MCF 10A (cell line): ENCODE measurements around the gene SNAP91. TPM values are rescaled to one million over a fixed set of nuclear protein-coding genes. Genes with fewer than 3 reads are reported as not detected.
A peak's percentile ranks its signal among the peaks of the same experiment; 100 is the strongest.
"Not testable (repeated sequence)": the region's sequence is repeated elsewhere in the genome, so short reads cannot be mapped to it uniquely, and the experiment has no call there.

ENCODE experiments used
- BruUV-seq: library from RNA; stranded (reverse); fragments of 400-500 nt; replicated peaks from 2 replicates; lab custom pipeline; 2021; lab: Mats Ljungman, UMichigan
- CTCF ChIA-PET: fragments of 300-600 bp; sonication (Branson Sonifier 250); formaldehyde crosslinking; extraction: SDS; loops from one replicate; lab custom pipeline; 2021; ENCODE audit warnings: antibody characterized with exemption, inconsistent platforms; lab: Yijun Ruan, JAX
- POLR2A ChIA-PET: fragments of 300-600, 350-650 bp; sonication (Branson Sonifier 250); formaldehyde crosslinking; extraction: SDS; loops from one replicate; lab custom pipeline; 2020; ENCODE audit warnings: antibody characterized with exemption, inconsistent platforms; lab: Yijun Ruan, JAX
- DNase-seq: peaks from one replicate; pipeline ENCODE4 v3.0.0-alpha.2; 2018; ENCODE audit not compliant: unreplicated experiment
- H3K27ac Mint-ChIP-seq: one replicate; pipeline ENCODE4 v1.8.0; 2022; ENCODE audit warnings: mild to moderate bottlenecking, low read depth, mixed read lengths; ENCODE audit not compliant: unreplicated experiment
- H3K27me3 Mint-ChIP-seq: one replicate; pipeline ENCODE4 v1.8.0; 2022; ENCODE audit warnings: mixed read lengths; ENCODE audit not compliant: insufficient read depth, unreplicated experiment
- H3K36me3 Mint-ChIP-seq: one replicate; pipeline ENCODE4 v1.8.0; 2022; ENCODE audit warnings: mild to moderate bottlenecking, moderate library complexity, mixed read lengths; ENCODE audit not compliant: insufficient read depth, unreplicated experiment
- H3K4me1 Mint-ChIP-seq: one replicate; pipeline ENCODE4 v1.8.0; 2022; ENCODE audit warnings: mixed read lengths; ENCODE audit not compliant: insufficient read depth, unreplicated experiment
- H3K4me3 Mint-ChIP-seq: one replicate; pipeline ENCODE4 v1.8.0; 2022; ENCODE audit warnings: mild to moderate bottlenecking, moderate library complexity, mixed read lengths; ENCODE audit not compliant: unreplicated experiment
- H3K9me3 Mint-ChIP-seq: one replicate; pipeline ENCODE4 v1.8.0; 2022; ENCODE audit warnings: mixed read lengths; ENCODE audit not compliant: unreplicated experiment
- intact Hi-C: fragments of 100-400 bp; cut with micrococcal nuclease; formaldehyde crosslinking; loops from 2 replicates; pipeline ENCODE4 v1.14.1; 2022
- total RNA-seq: library from RNA; stranded (reverse); gene quantifications from 2 replicates; pipeline ENCODE4 v1.2.3, GENCODE V29; 2022
- TF ChIP-seq, protein P1 (sequence below): fragments of 200-600 bp; IDR thresholded peaks from one replicate; pipeline ENCODE4 v1.8.0; 2022; ENCODE audit warnings: antibody characterized with exemption, mild to moderate bottlenecking; ENCODE audit not compliant: unreplicated experiment

SNAP91 gene
- total RNA-seq, 1 experiment from 2014 or later: not detected

DNA sequence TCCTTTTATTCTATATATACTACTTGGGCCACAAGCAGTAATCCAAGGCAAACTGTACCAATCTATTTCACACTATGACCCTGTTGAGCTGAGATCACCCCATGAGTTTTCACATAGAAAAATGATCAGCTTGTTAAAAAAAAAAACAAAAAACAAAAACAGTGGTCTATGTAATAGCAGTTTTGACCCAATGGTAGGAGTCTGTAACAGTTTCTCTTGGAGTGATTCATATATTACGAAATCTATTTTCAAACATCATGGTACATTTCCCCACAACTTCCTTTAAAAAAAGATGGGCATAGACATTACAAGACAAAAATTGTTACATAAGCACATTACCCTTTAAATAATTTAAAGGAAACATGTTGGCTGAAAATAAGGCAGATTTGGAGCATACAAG is 118.5 kb downstream of the SNAP91 start:
- no peaks in the 10 kb centered on the region for H3K36me3 Mint-ChIP-seq
- TF ChIP-seq, protein P1, sequence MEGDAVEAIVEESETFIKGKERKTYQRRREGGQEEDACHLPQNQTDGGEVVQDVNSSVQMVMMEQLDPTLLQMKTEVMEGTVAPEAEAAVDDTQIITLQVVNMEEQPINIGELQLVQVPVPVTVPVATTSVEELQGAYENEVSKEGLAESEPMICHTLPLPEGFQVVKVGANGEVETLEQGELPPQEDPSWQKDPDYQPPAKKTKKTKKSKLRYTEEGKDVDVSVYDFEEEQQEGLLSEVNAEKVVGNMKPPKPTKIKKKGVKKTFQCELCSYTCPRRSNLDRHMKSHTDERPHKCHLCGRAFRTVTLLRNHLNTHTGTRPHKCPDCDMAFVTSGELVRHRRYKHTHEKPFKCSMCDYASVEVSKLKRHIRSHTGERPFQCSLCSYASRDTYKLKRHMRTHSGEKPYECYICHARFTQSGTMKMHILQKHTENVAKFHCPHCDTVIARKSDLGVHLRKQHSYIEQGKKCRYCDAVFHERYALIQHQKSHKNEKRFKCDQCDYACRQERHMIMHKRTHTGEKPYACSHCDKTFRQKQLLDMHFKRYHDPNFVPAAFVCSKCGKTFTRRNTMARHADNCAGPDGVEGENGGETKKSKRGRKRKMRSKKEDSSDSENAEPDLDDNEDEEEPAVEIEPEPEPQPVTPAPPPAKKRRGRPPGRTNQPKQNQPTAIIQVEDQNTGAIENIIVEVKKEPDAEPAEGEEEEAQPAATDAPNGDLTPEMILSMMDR: no peak
- H3K4me1 Mint-ChIP-seq: peaks cover 6% of the 10 kb centered on the region
- peaks cover 8% of the 10 kb centered on the region for H3K27me3 Mint-ChIP-seq
- BruUV-seq: no TSS peak
- no peak overlapping the region for H3K4me3 Mint-ChIP-seq
- no peak overlapping the region for H3K27ac Mint-ChIP-seq
- H3K9me3 Mint-ChIP-seq: no peaks in the 10 kb centered on the region
- ChIA-PET CTCF (interaction anchor here (1.3 to 2.0 kb wide), 3 partner anchors 14 to 78 kb away, joined by 4 to 6 read pairs (median 4); partner anchors contain the start of gene PRSS35), POLR2A (no interaction called here)
- peak; percentile 59 for DNase-seq
- intact Hi-C loops: no loop called here

DNA sequence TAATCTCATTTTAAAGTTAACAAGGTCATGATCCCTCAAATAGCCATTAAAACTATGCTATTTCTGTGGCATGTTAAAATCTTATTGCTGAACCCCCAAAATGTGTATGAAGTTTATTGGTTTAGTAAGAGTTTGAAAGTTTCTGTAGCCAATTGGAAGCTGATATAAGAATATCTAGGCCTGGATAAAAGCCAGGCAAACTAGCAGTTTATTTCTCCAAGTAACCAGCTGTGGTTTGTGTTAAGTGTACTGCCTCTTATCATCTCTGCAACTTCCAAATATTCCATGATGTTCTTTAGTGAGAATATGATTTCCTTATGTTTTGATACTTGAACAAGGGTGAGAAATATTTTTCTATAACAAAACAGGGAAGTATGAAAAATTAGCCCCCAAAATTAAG is 119.8 kb downstream of the SNAP91 start:
- Mint-ChIP-seq H3K36me3 (no peaks in the 10 kb centered on the region), H3K4me3 (no peak overlapping the region), H3K27ac (no peak overlapping the region), H3K4me1 (peaks cover 6% of the 10 kb centered on the region), H3K9me3 (no peaks in the 10 kb centered on the region), H3K27me3 (peaks cover 8% of the 10 kb centered on the region)
- intact Hi-C loops: no loop called here
- DNase-seq: no peak
- ChIA-PET POLR2A (no interaction called here), CTCF (interaction anchor here (0.6 to 1.6 kb wide), 3 partner anchors 12 to 36 kb away, joined by 3 to 4 read pairs (median 4); no protein-coding TSS in a partner anchor)
- BruUV-seq: no TSS peak
- TF ChIP-seq, protein P1: no peak

DNA sequence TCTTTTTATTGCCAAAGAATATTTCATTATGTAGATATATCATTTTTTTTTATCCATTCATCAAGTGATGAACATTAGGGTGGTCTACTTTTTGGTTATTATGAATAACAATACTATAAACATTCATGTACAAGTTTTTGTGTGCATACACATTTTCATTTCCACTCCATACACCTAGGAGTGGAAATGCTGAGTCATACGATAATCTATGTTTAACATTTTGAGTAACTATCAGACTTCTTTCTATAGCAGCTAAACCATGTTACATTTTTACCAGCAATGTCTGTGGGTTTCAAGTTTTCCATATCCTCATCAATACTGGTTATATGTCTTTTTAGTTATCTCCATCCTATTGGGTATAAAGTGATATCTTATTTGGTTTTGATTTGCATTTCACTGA is 130.8 kb downstream of the SNAP91 start:
- intact Hi-C loops: no loop called here
- H3K9me3 Mint-ChIP-seq: no peaks in the 10 kb centered on the region
- H3K36me3 Mint-ChIP-seq: no peaks in the 10 kb centered on the region
- TF ChIP-seq, protein P1: no peak
- peaks cover 39% of the 10 kb centered on the region for H3K27me3 Mint-ChIP-seq
- no peak for DNase-seq
- ChIA-PET POLR2A (no interaction called here), CTCF (no interaction called here)
- H3K4me3 Mint-ChIP-seq: no peak overlapping the region
- H3K4me1 Mint-ChIP-seq: peaks cover 5% of the 10 kb centered on the region
- BruUV-seq: no TSS peak
- H3K27ac Mint-ChIP-seq: no peak overlapping the region

- no peak overlapping the region for H3K4me3 Mint-ChIP-seq
- H3K27me3 Mint-ChIP-seq: peaks cover 23% of the 10 kb centered on the region
- peaks cover 11% of the 10 kb centered on the region for H3K9me3 Mint-ChIP-seq
- no peaks in the 10 kb centered on the region for H3K36me3 Mint-ChIP-seq
- peak; percentile 30 for DNase-seq
- CTCF ChIA-PET: no interaction called here
- POLR2A ChIA-PET: no interaction called here
- peaks cover 5% of the 10 kb centered on the region for H3K4me1 Mint-ChIP-seq
- no TSS peak for BruUV-seq
- H3K27ac Mint-ChIP-seq: no peak overlapping the region
- TF ChIP-seq, protein P1: no peak
- intact Hi-C loops: no loop called here
Observed at GRCh38 chr6:83574783-83575182, 134.1 kb downstream of the SNAP91 start.

DNA sequence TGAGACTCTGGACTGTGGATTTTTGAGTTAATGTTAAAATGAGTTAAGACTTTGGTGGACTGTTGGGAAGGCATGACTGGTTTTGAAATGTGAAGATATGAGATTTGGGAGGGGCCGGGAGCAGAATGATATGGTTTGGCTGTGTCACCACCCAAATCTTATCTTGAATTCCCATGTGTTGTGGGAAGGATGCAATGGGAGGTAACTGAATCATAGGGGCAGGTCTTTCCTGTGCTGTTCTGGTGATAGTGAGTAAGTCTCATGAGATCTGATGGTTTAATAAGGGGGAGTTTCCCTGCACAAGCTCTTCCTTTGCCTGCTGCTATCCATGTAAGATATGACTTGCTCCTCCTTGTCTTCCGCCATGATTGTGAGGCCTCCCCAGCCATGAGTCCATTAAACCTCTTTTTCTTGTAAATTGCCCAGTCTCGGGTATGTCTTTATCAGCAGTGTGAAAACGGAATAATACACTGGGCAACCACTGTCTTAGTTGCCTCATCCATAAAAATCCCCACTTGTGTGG is 137.2 kb downstream of the SNAP91 start:
- intact Hi-C loops, H3K27ac Mint-ChIP-seq, H3K36me3 Mint-ChIP-seq, H3K27me3 Mint-ChIP-seq, POLR2A ChIA-PET, BruUV-seq, CTCF ChIA-PET, H3K4me3 Mint-ChIP-seq, H3K4me1 Mint-ChIP-seq, DNase-seq: not testable (repeated sequence)
- peaks cover 11% of the 10 kb centered on the region for H3K9me3 Mint-ChIP-seq
